NCI-H1105 (cell line): ENCODE data around the gene FRMD4A.

Experiments used
- DNase-seq: peaks from one replicate; lab custom pipeline; 2025; lab: John Stamatoyannopoulos, UW

Gene FRMD4A

DNA sequence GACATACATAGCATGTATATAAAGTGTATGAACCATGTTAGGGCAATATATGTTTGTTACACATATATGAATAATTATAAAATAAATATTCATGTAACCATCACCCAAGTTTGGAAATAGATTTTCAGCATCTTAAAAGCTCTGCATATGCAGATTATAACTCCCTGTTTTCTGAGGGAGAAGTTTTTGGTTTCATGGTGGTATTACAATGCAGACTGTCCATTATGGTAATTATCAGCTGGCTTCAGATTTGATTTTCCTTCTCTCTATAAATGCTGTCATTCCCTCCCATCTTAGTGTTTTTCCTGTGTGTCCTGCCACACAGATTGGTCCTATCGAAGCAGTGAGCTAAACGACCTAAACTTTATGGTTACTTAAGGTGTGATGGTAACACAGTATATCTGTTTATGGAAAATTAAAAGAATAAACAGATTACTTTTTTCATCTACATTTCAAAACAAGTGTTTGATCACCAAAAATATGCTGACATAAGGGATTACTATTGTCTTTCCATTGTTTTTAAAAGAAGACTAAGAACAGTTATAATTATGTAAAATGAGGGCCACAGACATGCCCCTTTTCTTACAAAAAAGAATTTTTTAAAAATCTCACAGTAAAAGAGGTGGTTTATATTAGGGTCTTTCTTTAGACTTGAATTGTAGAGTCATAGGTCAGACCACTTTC, 726.2 kb downstream of the FRMD4A start:
- DNase-seq: no peak

GRCh38 chr10:13597909-13598308, 732.8 kb downstream of the FRMD4A start:
- DNase-seq: no peak

- DNase-seq: no peak
These were observed 736.1 kb downstream of the FRMD4A start for GRCh38 chr10:13594641-13595040.
